ENCODE results near the gene POLR2J3. TPM values are rescaled to one million over a fixed set of nuclear protein-coding genes. Genes with fewer than 3 reads are reported as not detected.
"Not testable (repeated sequence)": the region's sequence is repeated elsewhere in the genome, so short reads cannot be mapped to it uniquely, and the experiment has no call there.

POLR2J3 gene
- total RNA-seq (63.1 and 66.3 TPM in 2 replicates), polyA plus RNA-seq (40.7 and 41.0 TPM in 2 replicates), polyA minus RNA-seq (104 and 114 TPM in 2 replicates), Bru-seq, nascent RNA (percentile 89 among the genes with signal in this experiment), BruChase-seq, experiment 1, labeled RNA remaining after a 6-hour chase (percentile 96 among the genes with signal in this experiment), BruChase-seq, experiment 2, labeled RNA remaining after a 2-hour chase (percentile 96 among the genes with signal in this experiment)
- 25.0 and 28.2 TPM in 2 replicates for polyA plus RNA-seq (2011; cell fraction: cytosol; rRNA removed)
- polyA plus RNA-seq (2011; cell fraction: nucleus; rRNA removed), result 164 and 196 TPM in 2 replicates
- 78.1 and 94.0 TPM in 2 replicates for polyA plus RNA-seq (2012)
- 19.6 TPM for polyA minus RNA-seq (2011; cell fraction: cytosol; rRNA and poly(A)+ RNA removed)
- polyA minus RNA-seq (2011; cell fraction: nucleus; rRNA and poly(A)+ RNA removed), result 120 and 195 TPM in 2 replicates
- long read RNA-seq, full-length matches to known transcripts, result 61 of 67 reads
- long read RNA-seq, partial matches to known transcripts, result 1 of 67 reads
- long read RNA-seq, other reads (novel, unspliced or antisense), result 5 of 67 reads

DNA sequence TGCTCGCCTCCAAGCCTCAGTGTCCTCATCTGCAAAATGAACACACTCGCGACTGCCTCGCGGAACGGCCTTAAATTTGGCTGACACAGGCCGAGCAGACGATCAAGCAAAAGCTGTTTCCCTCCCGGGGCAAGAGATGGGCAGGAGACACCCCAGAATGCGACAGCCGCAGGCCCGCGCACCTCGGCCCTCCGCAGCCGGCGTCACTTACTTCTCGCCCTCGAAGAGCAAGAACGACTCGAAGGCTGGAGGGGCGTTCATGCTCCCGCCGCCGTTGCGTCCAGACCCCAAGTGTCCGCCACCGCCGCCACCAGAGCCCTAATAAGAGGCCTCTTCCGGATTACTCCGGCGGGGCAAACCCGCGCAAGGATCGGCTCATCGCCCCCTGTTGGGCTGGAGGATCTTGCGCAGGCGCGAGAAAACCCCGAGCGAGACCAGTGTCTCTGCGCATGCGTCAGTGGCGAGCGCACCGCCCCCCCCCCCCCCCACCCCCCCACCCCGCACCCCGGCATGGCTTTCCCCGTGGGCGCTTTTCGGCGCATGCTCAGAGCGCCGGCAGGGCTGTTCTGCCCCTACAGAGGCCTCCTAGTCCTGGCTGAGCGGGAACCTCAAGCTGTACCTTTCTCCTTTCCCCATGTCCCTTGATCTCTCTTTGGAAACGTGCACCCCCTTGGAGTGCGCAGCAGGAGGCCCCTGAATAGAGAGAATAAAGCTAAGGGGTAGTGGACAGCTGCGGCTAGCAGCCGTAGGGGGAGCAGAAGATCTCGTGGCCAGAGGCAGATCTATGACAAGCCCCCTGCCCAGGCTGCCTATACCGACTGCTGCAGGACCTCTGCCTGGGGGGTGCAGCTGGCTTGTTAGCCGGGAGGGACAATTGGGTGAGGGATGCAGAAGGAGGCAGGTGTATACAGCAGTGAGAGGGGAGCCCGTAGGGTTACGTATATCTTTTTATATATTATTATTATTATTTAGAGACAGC, at the start of gene POLR2J3:
Gene POLR2J3 (minus strand): TSS at position 323 of the 979 bp plus-strand sequence. CDS start 62 bp downstream, at position 261.
- H3K79me2 ChIP-seq (ENCODE audit: control insufficient read depth, insufficient read depth, low read length); H3K9me3 ChIP-seq (replicated peaks; ENCODE audit: control insufficient read depth, insufficient read depth, low read length); H3K27me3 ChIP-seq (ENCODE audit: control insufficient read depth in 2 of 2, insufficient read depth in 2 of 2, low read length in 2 of 2); H4K20me1 ChIP-seq (replicated peaks; ENCODE audit: control insufficient read depth, extremely low read depth, insufficient read depth, low read length); H3K9me1 ChIP-seq (replicated peaks; ENCODE audit: control insufficient read depth, extremely low read depth, insufficient read depth, low read length); H3K4me1 ChIP-seq (ENCODE audit: control insufficient read depth, extremely low read depth, insufficient read depth, low read length); dilution Hi-C loops (cut with MboI; ENCODE audit: extremely low pct_ligation_motif_present, low sequenced_read_pairs); BruUV-seq (replicated peaks); H3K4me2 ChIP-seq (ENCODE audit: insufficient read depth, low read length); intact Hi-C loops (cut with micrococcal nuclease); H3K9ac ChIP-seq (replicated peaks; ENCODE audit: extremely low read depth, insufficient read depth, low read length); H3K36me3 ChIP-seq (ENCODE audit: control insufficient read depth in 2 of 2, extremely low read depth in 1 of 2, insufficient read depth in 2 of 2, low read length in 2 of 2); DNase-seq (ENCODE audit: low read depth, low spot score): not testable (repeated sequence)
- FAIRE-seq, result peak; percentile 67
- ChIA-PET CTCF (interaction anchor here (0.6 kb wide), 2 partner anchors 489 to 502 kb away, joined by 3 read pairs; partner anchors contain the start of genes ARMC10 and FBXL13), POLR2A (interaction anchor here (0.6 kb wide), 1 partner anchor 163 kb away, joined by 7 read pairs; no protein-coding TSS in a partner anchor)
- Histone ChIP-seq H3K27ac (ENCODE audit: insufficient read depth, low read depth, low read length) (peak within 1 kb of the TSS; percentile 73), H3K4me3 (replicated peaks in 1 of 3; ENCODE audit: insufficient read depth in 1 of 3, low read depth in 1 of 3, low read length in 3 of 3) (peak within 1 kb of the TSS; percentile 67 to 97 (median 84)), H2AFZ (ENCODE audit: low read depth, low read length) (peak within 1 kb of the TSS; percentile 94)
- TF ChIP-seq, protein P1, sequence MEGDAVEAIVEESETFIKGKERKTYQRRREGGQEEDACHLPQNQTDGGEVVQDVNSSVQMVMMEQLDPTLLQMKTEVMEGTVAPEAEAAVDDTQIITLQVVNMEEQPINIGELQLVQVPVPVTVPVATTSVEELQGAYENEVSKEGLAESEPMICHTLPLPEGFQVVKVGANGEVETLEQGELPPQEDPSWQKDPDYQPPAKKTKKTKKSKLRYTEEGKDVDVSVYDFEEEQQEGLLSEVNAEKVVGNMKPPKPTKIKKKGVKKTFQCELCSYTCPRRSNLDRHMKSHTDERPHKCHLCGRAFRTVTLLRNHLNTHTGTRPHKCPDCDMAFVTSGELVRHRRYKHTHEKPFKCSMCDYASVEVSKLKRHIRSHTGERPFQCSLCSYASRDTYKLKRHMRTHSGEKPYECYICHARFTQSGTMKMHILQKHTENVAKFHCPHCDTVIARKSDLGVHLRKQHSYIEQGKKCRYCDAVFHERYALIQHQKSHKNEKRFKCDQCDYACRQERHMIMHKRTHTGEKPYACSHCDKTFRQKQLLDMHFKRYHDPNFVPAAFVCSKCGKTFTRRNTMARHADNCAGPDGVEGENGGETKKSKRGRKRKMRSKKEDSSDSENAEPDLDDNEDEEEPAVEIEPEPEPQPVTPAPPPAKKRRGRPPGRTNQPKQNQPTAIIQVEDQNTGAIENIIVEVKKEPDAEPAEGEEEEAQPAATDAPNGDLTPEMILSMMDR (IDR thresholded peaks at IDR 0.05; ENCODE audit: extremely low read depth in 1 of 2, insufficient read depth in 1 of 2, low read depth in 1 of 2, low read length in 2 of 2), result peak; percentile 36 to 53
- TF ChIP-seq POLR2A (IDR thresholded peaks at IDR 0.05; ENCODE audit: low read depth, low read length), result peak; percentile 27
- TF ChIP-seq POLR2AphosphoS5 (IDR thresholded peaks at IDR 0.05; ENCODE audit: insufficient read depth, low read depth, low read length), result peak; percentile 70

DNA sequence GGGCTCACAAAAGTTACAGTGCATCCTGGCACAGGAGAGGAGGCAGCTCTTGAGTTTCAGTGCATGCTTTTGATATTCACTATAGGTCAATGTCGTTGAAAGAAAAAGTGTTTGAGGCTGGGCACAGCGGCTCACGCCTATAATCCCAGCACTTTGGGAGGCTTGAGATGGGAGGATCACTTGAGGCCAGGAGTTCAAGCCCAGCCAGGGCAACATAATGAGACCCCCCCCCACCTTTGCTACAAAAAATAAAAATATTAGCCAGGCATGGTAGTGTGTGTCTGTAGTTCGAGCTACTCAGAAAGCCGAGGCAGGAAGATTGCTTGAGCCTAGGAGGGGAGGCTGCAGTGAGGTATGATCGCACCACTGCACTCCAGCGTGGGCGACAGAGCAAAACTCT, 45.7 kb upstream of the POLR2J3 start:
- H4K20me1 ChIP-seq (replicated peaks; ENCODE audit: control insufficient read depth, extremely low read depth, insufficient read depth, low read length); H3K4me2 ChIP-seq (ENCODE audit: insufficient read depth, low read length); H2AFZ ChIP-seq (ENCODE audit: low read depth, low read length); H3K27me3 ChIP-seq (ENCODE audit: control insufficient read depth in 2 of 2, insufficient read depth in 2 of 2, low read length in 2 of 2); H3K9me3 ChIP-seq (replicated peaks; ENCODE audit: control insufficient read depth, insufficient read depth, low read length); H3K9ac ChIP-seq (replicated peaks; ENCODE audit: extremely low read depth, insufficient read depth, low read length); dilution Hi-C loops (cut with MboI; ENCODE audit: extremely low pct_ligation_motif_present, low sequenced_read_pairs); CTCF ChIA-PET; intact Hi-C loops (cut with micrococcal nuclease); H3K9me1 ChIP-seq (replicated peaks; ENCODE audit: control insufficient read depth, extremely low read depth, insufficient read depth, low read length); FAIRE-seq; H3K79me2 ChIP-seq (ENCODE audit: control insufficient read depth, insufficient read depth, low read length); DNase-seq (ENCODE audit: low read depth, low spot score); POLR2A ChIA-PET; H3K4me1 ChIP-seq (ENCODE audit: control insufficient read depth, extremely low read depth, insufficient read depth, low read length); BruUV-seq (replicated peaks); H3K36me3 ChIP-seq (ENCODE audit: control insufficient read depth in 2 of 2, extremely low read depth in 1 of 2, insufficient read depth in 2 of 2, low read length in 2 of 2); H3K27ac ChIP-seq (ENCODE audit: insufficient read depth, low read depth, low read length); H3K4me3 ChIP-seq (replicated peaks in 1 of 3; ENCODE audit: insufficient read depth in 1 of 3, low read depth in 1 of 3, low read length in 3 of 3): not testable (repeated sequence)

DNA sequence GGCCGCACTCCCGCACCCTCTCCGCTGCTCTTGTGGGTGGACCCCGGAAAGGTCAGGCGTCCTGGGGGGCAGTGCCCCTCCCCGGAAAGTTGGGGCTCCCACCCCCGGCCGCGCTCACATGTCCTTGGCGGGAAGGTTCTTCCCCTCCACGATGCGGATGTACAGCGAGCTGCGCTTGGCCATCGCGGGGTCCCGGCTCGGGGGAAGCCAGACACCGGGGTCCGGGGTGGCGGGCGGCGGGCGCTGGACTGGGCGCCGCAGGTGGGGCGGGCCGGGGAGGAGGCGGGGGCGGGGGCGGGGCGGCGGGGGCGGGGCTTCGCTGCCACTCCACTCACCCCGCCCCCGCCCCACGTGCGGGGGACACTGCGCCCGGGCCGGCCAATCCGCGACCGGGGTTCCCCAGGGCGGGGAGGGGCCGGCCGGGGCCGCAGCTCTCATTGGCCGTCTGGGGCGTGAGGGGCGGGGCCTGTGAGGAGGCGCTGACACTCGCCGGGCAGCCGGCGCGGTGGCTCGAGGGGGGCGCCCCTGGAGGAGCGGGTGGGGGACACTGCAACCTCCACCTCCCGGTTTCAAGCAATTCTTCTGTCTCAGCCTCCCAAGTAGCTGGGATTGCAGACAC, 44.2 kb upstream of the POLR2J3 start, which contains the start of gene RASA4:
Gene RASA4 (minus strand): TSS at position 250 of the 619 bp plus-strand sequence. CDS start 67 bp downstream, at position 183.
- H3K9me3 ChIP-seq (replicated peaks; ENCODE audit: control insufficient read depth, insufficient read depth, low read length); H3K79me2 ChIP-seq (ENCODE audit: control insufficient read depth, insufficient read depth, low read length); H3K4me2 ChIP-seq (ENCODE audit: insufficient read depth, low read length); dilution Hi-C loops (cut with MboI; ENCODE audit: extremely low pct_ligation_motif_present, low sequenced_read_pairs); H4K20me1 ChIP-seq (replicated peaks; ENCODE audit: control insufficient read depth, extremely low read depth, insufficient read depth, low read length); intact Hi-C loops (cut with micrococcal nuclease); H3K27ac ChIP-seq (ENCODE audit: insufficient read depth, low read depth, low read length); POLR2A ChIA-PET; H3K36me3 ChIP-seq (ENCODE audit: control insufficient read depth in 2 of 2, extremely low read depth in 1 of 2, insufficient read depth in 2 of 2, low read length in 2 of 2); H3K9me1 ChIP-seq (replicated peaks; ENCODE audit: control insufficient read depth, extremely low read depth, insufficient read depth, low read length); DNase-seq (ENCODE audit: low read depth, low spot score); H3K4me1 ChIP-seq (ENCODE audit: control insufficient read depth, extremely low read depth, insufficient read depth, low read length); CTCF ChIA-PET; BruUV-seq (replicated peaks); H2AFZ ChIP-seq (ENCODE audit: low read depth, low read length); H3K9ac ChIP-seq (replicated peaks; ENCODE audit: extremely low read depth, insufficient read depth, low read length); H3K27me3 ChIP-seq (ENCODE audit: control insufficient read depth in 2 of 2, insufficient read depth in 2 of 2, low read length in 2 of 2): not testable (repeated sequence)
- peak within 1 kb of the TSS in 1 of 3 experiments; percentile 37 for H3K4me3 ChIP-seq (replicated peaks in 1 of 3; ENCODE audit: insufficient read depth in 1 of 3, low read depth in 1 of 3, low read length in 3 of 3)
- FAIRE-seq, result peak; percentile 77
